ENCODE results near the gene GPR137C. TPM values are rescaled to one million over a fixed set of nuclear protein-coding genes. Genes with fewer than 3 reads are reported as not detected.

The GPR137C gene
- total and polyA plus RNA-seq, 2 of the 4 experiments (the other 2 are of a cell fraction) = 0.72 to 0.91 TPM

DNA sequence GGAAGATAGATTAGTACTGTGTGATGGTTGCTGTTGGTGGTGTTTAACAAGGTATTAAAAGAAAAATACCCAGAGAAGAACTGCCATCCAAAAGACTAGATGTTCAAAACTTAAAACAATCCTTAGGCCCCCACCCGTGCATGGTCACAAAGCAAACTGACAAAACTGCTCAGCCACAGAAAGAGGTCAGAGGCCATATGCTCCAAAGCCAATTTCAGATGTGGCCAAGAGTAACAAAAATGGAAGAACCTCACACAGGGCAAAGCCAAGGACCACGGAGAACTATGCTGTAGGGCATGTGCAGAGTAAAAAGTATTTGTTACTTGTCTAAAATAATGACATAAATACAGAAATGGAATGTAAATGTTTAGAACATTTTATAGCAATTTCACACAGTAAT is 5.6 kb upstream of the GPR137C start:
- Histone ChIP-seq H3K79me1 (ENCODE audit: low read depth in 1 of 2, low read length in 2 of 2) (peaks cover 0 to 6% of the 10 kb centered on the region in 2 experiments; a peak in 1 of 4 replicates), H3K4me1 (ENCODE audit: control insufficient read depth, insufficient read depth, low read length) (no peaks in the 10 kb centered on the region), H2BK5ac (ENCODE audit: low read depth, low read length, poor library complexity, severe bottlenecking) (no peak overlapping the region), H3K9ac (ENCODE audit: low read depth, low read length) (no peak overlapping the region), H3K23ac (ENCODE audit: low read depth, low read length) (no peak overlapping the region), H3K14ac (replicated peaks; ENCODE audit: low read depth, low read length) (no peak overlapping the region), H3K18ac (ENCODE audit: low read depth, low read length) (no peak overlapping the region), H2BK120ac (ENCODE audit: low read depth, low read length) (no peak overlapping the region), H4K91ac (ENCODE audit: insufficient read depth, low read depth, low read length) (no peak overlapping the region), H2BK20ac (ENCODE audit: low read depth, low read length) (no peak overlapping the region), H3K4ac (ENCODE audit: low read depth, low read length) (no peak overlapping the region), H3K56ac (ENCODE audit: extremely low read depth, insufficient read depth, low read length) (no peak overlapping the region), H2AK5ac (ENCODE audit: low read depth, low read length) (no peak overlapping the region), H4K20me1 (ENCODE audit: insufficient read depth, low read length) (no peaks in the 10 kb centered on the region), H2AK9ac (replicated peaks; ENCODE audit: low read depth, low read length, poor library complexity) (no peak overlapping the region), H2BK15ac (ENCODE audit: low read depth, low read length) (no peak overlapping the region), H3K4me3 (ENCODE audit: insufficient read depth, low read depth, low read length) (no peak overlapping the region), H4K8ac (ENCODE audit: low read depth in 2 of 2, low read length in 2 of 2) (no peak overlapping the region), H3K9me3 (ENCODE audit: control insufficient read depth, insufficient read depth, low read length) (no peaks in the 10 kb centered on the region), H3K4me2 (ENCODE audit: low read depth, low read length) (no peak overlapping the region), H2AFZ (replicated peaks; ENCODE audit: low read length, poor library complexity) (no peak overlapping the region), H3K36me3 (ENCODE audit: control insufficient read depth, insufficient read depth, low read length) (no peaks in the 10 kb centered on the region), H3K9me1 (ENCODE audit: insufficient read depth, low read length) (no peaks in the 10 kb centered on the region; the same call in 1 of the 2 replicates), H3K27me3 (ENCODE audit: control insufficient read depth, insufficient read depth, low read length) (no peaks in the 10 kb centered on the region), H3K27ac (ENCODE audit: insufficient read depth, low read length) (no peak overlapping the region), H4K5ac (ENCODE audit: low read depth, low read length) (no peak overlapping the region)
- ChIA-PET CTCF (no interaction called here), POLR2A (ENCODE audit: unreplicated experiment) (no interaction called here)
- intact Hi-C loops (cut with micrococcal nuclease) = no loop called here
- TF ChIP-seq CHD1 (IDR thresholded peaks at IDR 0.05; ENCODE audit: low read depth, low read length) (no peak), POLR2A (IDR thresholded peaks at IDR 0.05; ENCODE audit: low read depth, low read length) (no peak), FOS (IDR thresholded peaks at IDR 0.05; ENCODE audit: low read depth, low read length) (no peak), MAFK (IDR thresholded peaks at IDR 0.05; ENCODE audit: low read depth, low read length) (no peak), BHLHE40 (IDR thresholded peaks at IDR 0.05; ENCODE audit: low read depth, low read length) (no peak), RAD21 (IDR thresholded peaks at IDR 0.05; ENCODE audit: low read length) (no peak), NFE2L2 (IDR thresholded peaks at IDR 0.05; ENCODE audit: low read depth, low read length) (no peak), MXI1 (IDR thresholded peaks at IDR 0.05; ENCODE audit: borderline replicate concordance, low read depth, low read length) (no peak), MAZ (IDR thresholded peaks at IDR 0.05; ENCODE audit: borderline replicate concordance, low read depth, low read length) (no peak), SMC3 (IDR thresholded peaks at IDR 0.05; ENCODE audit: low read depth, low read length) (no peak), CEBPB (IDR thresholded peaks at IDR 0.05; ENCODE audit: low read depth, low read length) (no peak), RCOR1 (IDR thresholded peaks at IDR 0.05; ENCODE audit: insufficient replicate concordance, low read length) (no peak), RFX5 (IDR thresholded peaks at IDR 0.05; ENCODE audit: low read depth, low read length) (no peak)
- TF ChIP-seq, protein P1, sequence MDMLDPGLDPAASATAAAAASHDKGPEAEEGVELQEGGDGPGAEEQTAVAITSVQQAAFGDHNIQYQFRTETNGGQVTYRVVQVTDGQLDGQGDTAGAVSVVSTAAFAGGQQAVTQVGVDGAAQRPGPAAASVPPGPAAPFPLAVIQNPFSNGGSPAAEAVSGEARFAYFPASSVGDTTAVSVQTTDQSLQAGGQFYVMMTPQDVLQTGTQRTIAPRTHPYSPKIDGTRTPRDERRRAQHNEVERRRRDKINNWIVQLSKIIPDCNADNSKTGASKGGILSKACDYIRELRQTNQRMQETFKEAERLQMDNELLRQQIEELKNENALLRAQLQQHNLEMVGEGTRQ (IDR thresholded peaks at IDR 0.05; ENCODE audit: low read depth, low read length) = no peak
- TF ChIP-seq, protein P2, sequence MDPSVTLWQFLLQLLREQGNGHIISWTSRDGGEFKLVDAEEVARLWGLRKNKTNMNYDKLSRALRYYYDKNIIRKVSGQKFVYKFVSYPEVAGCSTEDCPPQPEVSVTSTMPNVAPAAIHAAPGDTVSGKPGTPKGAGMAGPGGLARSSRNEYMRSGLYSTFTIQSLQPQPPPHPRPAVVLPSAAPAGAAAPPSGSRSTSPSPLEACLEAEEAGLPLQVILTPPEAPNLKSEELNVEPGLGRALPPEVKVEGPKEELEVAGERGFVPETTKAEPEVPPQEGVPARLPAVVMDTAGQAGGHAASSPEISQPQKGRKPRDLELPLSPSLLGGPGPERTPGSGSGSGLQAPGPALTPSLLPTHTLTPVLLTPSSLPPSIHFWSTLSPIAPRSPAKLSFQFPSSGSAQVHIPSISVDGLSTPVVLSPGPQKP (IDR thresholded peaks at IDR 0.05; ENCODE audit: borderline replicate concordance, low read depth, low read length) = no peak
- TF ChIP-seq, protein P3, sequence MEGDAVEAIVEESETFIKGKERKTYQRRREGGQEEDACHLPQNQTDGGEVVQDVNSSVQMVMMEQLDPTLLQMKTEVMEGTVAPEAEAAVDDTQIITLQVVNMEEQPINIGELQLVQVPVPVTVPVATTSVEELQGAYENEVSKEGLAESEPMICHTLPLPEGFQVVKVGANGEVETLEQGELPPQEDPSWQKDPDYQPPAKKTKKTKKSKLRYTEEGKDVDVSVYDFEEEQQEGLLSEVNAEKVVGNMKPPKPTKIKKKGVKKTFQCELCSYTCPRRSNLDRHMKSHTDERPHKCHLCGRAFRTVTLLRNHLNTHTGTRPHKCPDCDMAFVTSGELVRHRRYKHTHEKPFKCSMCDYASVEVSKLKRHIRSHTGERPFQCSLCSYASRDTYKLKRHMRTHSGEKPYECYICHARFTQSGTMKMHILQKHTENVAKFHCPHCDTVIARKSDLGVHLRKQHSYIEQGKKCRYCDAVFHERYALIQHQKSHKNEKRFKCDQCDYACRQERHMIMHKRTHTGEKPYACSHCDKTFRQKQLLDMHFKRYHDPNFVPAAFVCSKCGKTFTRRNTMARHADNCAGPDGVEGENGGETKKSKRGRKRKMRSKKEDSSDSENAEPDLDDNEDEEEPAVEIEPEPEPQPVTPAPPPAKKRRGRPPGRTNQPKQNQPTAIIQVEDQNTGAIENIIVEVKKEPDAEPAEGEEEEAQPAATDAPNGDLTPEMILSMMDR (conservative IDR thresholded peaks at IDR 0.05; ENCODE audit: low read depth, low read length) = no peak
- DNase-seq (no peak), ATAC-seq (ENCODE audit: low read depth) (no peak)
- dilution Hi-C loops (cut with HindIII; ENCODE audit: low sequenced_read_pairs, unreplicated experiment) = no loop called here
- in situ Hi-C loops (cut with MboI; ENCODE audit: low sequenced_read_pairs) = no loop called here
- 0% methylated on average over 1 of the region's 2 CpGs; no CpG with 5 or more reads in 1 of the 2 experiments for WGBS, 2 experiments (ENCODE audit: extremely low coverage in 2 of 2, insufficient read length in 1 of 2)
- BruUV-seq (replicated peaks) = no TSS peak
